ENCODE results near the gene PAX8.

DNA sequence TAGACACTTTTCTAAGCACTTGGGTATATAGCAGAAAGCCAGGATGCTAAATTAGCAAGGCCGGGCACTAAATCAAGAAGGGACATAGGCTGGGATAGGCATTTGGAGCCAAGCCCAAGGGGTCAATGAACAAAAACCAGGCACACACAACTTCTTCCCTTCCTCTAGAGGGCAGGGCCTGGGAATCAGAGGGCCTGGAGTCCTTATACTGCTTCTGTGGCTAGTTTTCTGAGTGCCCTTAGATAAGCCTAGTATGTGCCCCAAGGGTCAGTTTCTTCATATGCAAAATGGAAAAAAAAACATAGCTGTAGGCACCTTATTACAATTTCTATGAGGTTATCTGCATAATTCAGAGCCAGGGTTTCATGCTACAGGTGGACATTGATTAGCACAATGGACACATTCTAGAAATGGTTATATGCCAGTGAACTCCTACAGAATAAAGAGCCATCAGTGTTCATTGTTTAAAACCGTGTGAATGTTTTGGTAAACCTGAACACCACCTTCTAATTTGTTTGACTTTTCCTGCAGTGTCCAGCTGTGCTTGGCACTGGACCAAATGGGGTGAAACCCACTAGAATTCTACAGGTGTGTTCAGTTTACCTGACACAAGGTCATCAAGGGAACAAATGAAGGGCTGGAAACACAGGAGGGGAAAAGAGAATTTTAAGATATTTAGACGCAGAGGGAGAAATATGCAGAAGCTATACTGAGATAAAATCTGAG lies 49.6 kb downstream of the PAX8 start:
- TF ChIP-seq, protein P1, sequence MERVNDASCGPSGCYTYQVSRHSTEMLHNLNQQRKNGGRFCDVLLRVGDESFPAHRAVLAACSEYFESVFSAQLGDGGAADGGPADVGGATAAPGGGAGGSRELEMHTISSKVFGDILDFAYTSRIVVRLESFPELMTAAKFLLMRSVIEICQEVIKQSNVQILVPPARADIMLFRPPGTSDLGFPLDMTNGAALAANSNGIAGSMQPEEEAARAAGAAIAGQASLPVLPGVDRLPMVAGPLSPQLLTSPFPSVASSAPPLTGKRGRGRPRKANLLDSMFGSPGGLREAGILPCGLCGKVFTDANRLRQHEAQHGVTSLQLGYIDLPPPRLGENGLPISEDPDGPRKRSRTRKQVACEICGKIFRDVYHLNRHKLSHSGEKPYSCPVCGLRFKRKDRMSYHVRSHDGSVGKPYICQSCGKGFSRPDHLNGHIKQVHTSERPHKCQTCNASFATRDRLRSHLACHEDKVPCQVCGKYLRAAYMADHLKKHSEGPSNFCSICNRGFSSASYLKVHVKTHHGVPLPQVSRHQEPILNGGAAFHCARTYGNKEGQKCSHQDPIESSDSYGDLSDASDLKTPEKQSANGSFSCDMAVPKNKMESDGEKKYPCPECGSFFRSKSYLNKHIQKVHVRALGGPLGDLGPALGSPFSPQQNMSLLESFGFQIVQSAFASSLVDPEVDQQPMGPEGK (CRISPR knock-in tag; IDR thresholded peaks at IDR 0.05; ENCODE audit: borderline replicate concordance) = no peak
- no peak for TF ChIP-seq ZNF70 (CRISPR knock-in tag; IDR thresholded peaks at IDR 0.05)
- no peak for TF ChIP-seq RARB (CRISPR knock-in tag; IDR thresholded peaks at IDR 0.05)
